Keratinocyte (primary cell): ENCODE measurements around the gene CRTC1. TPM values are rescaled to one million over a fixed set of nuclear protein-coding genes. Genes with fewer than 3 reads are reported as not detected.

ENCODE experiments used
- DNase-seq: peaks from one replicate; pipeline ENCODE4 v3.0.0-alpha.2; 2011; ENCODE audit warnings: low read depth, missing footprints, low spot score
- FAIRE-seq: peaks from 2 replicates; lab custom pipeline; 2011; peaks lifted over from hg19 to GRCh38; lab: Jason Lieb, UNC
- H2AFZ ChIP-seq: 2 replicates; pipeline ENCODE4 v1.6.0; 2012; ENCODE audit warnings: low read length, control low read depth, inconsistent platforms; ENCODE audit not compliant: control insufficient read depth
- H3K27ac ChIP-seq: 2 replicates; pipeline ENCODE4 v1.5.1; 2011; ENCODE audit warnings: low read length; ENCODE audit not compliant: control insufficient read depth, insufficient read depth
- H3K27me3 ChIP-seq: 3 replicates; pipeline ENCODE4 v1.6.0; 2011; ENCODE audit warnings: low read length; ENCODE audit not compliant: control insufficient read depth, insufficient read depth; ENCODE audit errors: extremely low read depth
- H3K36me3 ChIP-seq, 2 experiments: 2 replicates in 1 of 2; 3 replicates in 1 of 2; pipeline ENCODE4 v1.5.1; 2011; ENCODE audit warnings: low read length in 2 of 2, mild to moderate bottlenecking in 1 of 2; ENCODE audit not compliant: control insufficient read depth in 2 of 2, insufficient read depth in 2 of 2; ENCODE audit errors: extremely low read depth in 1 of 2
- H3K4me1 ChIP-seq: 3 replicates; pipeline ENCODE4 v1.5.1; 2011; ENCODE audit warnings: low read length; ENCODE audit not compliant: control insufficient read depth, insufficient read depth; ENCODE audit errors: extremely low read depth
- H3K4me2 ChIP-seq: 3 replicates; pipeline ENCODE4 v1.6.0; 2011; ENCODE audit warnings: low read depth, low read length; ENCODE audit not compliant: control insufficient read depth, insufficient read depth; ENCODE audit errors: extremely low read depth
- H3K4me3 ChIP-seq, 3 experiments: fragments of 200-600 bp in 1 of 3; sonication (generic) in 1 of 3; 2 replicates in 2 of 3; 3 replicates in 1 of 3; pipeline ENCODE4 v1.5.1; 2011 to 2016; ENCODE audit warnings: low read length in 3 of 3, mild to moderate bottlenecking in 3 of 3, control low read depth in 2 of 3, inconsistent platforms in 1 of 3, low read depth in 1 of 3, mixed read lengths in 1 of 3, mixed run types in 1 of 3, moderate library complexity in 1 of 3; ENCODE audit not compliant: control insufficient read depth in 2 of 3, insufficient read depth in 2 of 3; ENCODE audit errors: extremely low read depth in 1 of 3
- H3K79me2 ChIP-seq: 2 replicates; pipeline ENCODE4 v1.6.0; 2012; ENCODE audit warnings: low read length; ENCODE audit not compliant: control insufficient read depth, insufficient read depth
- H3K9ac ChIP-seq: 3 replicates; pipeline ENCODE4 v1.6.0; 2011; ENCODE audit warnings: low read length; ENCODE audit not compliant: control insufficient read depth, insufficient read depth; ENCODE audit errors: extremely low read depth
- H3K9me1 ChIP-seq: 3 replicates; pipeline ENCODE4 v1.6.0; 2011; ENCODE audit warnings: low read length; ENCODE audit not compliant: control insufficient read depth, insufficient read depth; ENCODE audit errors: extremely low read depth
- H3K9me3 ChIP-seq: 2 replicates; pipeline ENCODE4 v1.5.1; 2012; ENCODE audit warnings: low read depth, low read length; ENCODE audit not compliant: control insufficient read depth
- H4K20me1 ChIP-seq: 3 replicates; pipeline ENCODE4 v1.6.0; 2011; ENCODE audit warnings: low read length; ENCODE audit not compliant: control insufficient read depth, insufficient read depth; ENCODE audit errors: extremely low read depth
- CTCF ChIP-seq, 3 experiments: IDR thresholded peaks in 1 of 3; conservative IDR thresholded peaks in 1 of 3; optimal IDR thresholded peaks in 1 of 3; 2 replicates in 2 of 3; 3 replicates in 1 of 3; pipeline versions ENCODE3 to v1.5.1; 2011; ENCODE audit warnings: low read length in 3 of 3, mild to moderate bottlenecking in 3 of 3, moderate library complexity in 2 of 3, control low read depth in 1 of 3, inconsistent platforms in 1 of 3; ENCODE audit not compliant: insufficient read depth in 2 of 3; ENCODE audit errors: extremely low read depth in 1 of 3
- EZH2 ChIP-seq: IDR thresholded peaks from one replicate; pipeline ENCODE4 v1.6.1; 2012; ENCODE audit warnings: inconsistent platforms, mild to moderate bottlenecking, low read length, moderate library complexity
- dilution Hi-C: fragments of 300-500 bp; cut with MboI; formaldehyde crosslinking; loops from one replicate; pipeline ENCODE4 v1.7.0; 2020; ENCODE audit warnings: low sequenced_read_pairs; ENCODE audit not compliant: extremely low pct_ligation_motif_present
- polyA plus RNA-seq, 5 experiments: library from polyadenylated mRNA; depleted of rRNA in 3 of 5; stranded (reverse) in 3 of 5; stranded (forward) in 1 of 5; unstranded in 1 of 5; fragments of >200 nt; gene quantifications; 1 replicate in 1 of 5; 2 replicates in 3 of 5; 3 replicates in 1 of 5; pipeline versions ENCODE4 v1.2.1 to v1.2.3, GENCODE V29; 2011 to 2012; ENCODE audit warnings: missing spikeins in 2 of 5, low read depth in 1 of 5, low replicate concordance in 1 of 5

The CRTC1 gene
- polyA plus RNA-seq, 1 donor (not counting 4 experiments of a cell fraction or from before 2014, with no cell fraction given), result 0.54 TPM

DNA sequence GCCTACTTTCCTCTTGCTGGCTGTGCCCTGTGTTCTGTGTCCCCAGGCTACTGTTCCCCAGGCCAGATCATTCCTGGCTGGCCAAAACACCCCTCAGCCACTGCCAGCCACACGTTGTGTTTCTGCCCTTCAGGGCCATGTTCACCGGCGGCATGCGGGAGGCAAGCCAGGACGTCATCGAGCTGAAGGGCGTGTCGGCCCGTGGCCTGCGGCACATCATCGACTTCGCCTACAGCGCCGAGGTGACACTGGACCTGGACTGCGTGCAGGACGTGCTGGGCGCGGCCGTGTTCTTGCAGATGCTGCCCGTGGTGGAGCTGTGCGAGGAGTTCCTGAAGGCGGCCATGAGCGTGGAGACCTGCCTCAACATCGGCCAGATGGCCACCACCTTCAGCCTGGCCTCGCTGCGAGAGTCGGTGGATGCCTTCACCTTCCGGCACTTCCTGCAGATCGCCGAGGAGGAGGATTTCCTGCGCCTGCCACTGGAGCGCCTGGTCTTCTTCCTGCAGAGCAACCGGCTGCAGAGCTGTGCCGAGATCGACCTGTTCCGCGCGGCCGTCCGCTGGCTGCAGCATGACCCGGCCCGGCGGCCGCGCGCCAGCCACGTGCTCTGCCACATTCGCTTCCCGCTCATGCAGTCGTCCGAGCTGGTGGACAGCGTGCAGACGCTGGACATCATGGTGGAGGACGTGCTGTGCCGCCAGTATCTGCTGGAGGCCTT is 15.8 kb upstream of the CRTC1 start:
- Histone ChIP-seq H2AFZ (no peak overlapping the region), H3K79me2 (no peaks in the 10 kb centered on the region), H3K27ac (no peak overlapping the region), H3K4me2 (no peak overlapping the region), H3K36me3 (peaks cover 0 to 6% of the 10 kb centered on the region in 2 experiments), H3K9me1 (no peaks in the 10 kb centered on the region), H3K9ac (no peak overlapping the region), H3K9me3 (no peaks in the 10 kb centered on the region), H3K4me3 (no peak overlapping the region), H4K20me1 (no peaks in the 10 kb centered on the region), H3K27me3 (no peaks in the 10 kb centered on the region), H3K4me1 (no peaks in the 10 kb centered on the region)
- TF ChIP-seq EZH2 (no peak), CTCF (optimal IDR thresholded peaks at IDR 0.05 in 1 of 3, IDR thresholded peaks at IDR 0.05 in 1 of 3, conservative IDR thresholded peaks at IDR 0.05 in 1 of 3; ENCODE audit: extremely low read depth in 1 of 3, insufficient read depth in 2 of 3, low read length in 3 of 3) (no peak)
- dilution Hi-C loops, result no loop called here
- no peak for FAIRE-seq
- no peak for DNase-seq

DNA sequence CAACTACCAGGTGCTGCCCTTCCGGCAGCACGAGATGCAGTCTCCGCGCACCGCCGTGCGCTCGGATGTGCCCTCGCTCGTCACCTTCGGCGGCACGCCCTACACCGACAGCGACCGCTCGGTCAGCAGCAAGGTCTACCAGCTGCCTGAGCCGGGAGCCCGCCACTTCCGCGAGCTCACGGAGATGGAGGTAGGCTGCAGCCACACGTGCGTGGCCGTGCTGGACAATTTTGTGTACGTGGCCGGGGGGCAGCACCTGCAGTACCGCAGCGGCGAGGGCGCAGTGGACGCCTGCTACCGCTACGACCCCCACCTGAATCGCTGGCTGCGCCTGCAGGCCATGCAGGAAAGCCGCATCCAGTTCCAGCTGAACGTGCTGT is 15.2 kb upstream of the CRTC1 start:
- Histone ChIP-seq H3K36me3 (peaks cover 0 to 6% of the 10 kb centered on the region in 2 experiments), H3K9me1 (no peaks in the 10 kb centered on the region), H3K9ac (no peak overlapping the region), H4K20me1 (no peaks in the 10 kb centered on the region), H3K27ac (no peak overlapping the region), H3K4me1 (no peaks in the 10 kb centered on the region), H3K79me2 (no peaks in the 10 kb centered on the region), H3K4me3 (no peak overlapping the region), H3K9me3 (no peaks in the 10 kb centered on the region), H2AFZ (no peak overlapping the region), H3K27me3 (no peaks in the 10 kb centered on the region), H3K4me2 (no peak overlapping the region)
- TF ChIP-seq EZH2, result no peak
- TF ChIP-seq CTCF (optimal IDR thresholded peaks at IDR 0.05 in 1 of 3, IDR thresholded peaks at IDR 0.05 in 1 of 3, conservative IDR thresholded peaks at IDR 0.05 in 1 of 3; ENCODE audit: extremely low read depth in 1 of 3, insufficient read depth in 2 of 3, low read length in 3 of 3), result no peak
- no peak for DNase-seq
- dilution Hi-C loops, result no loop called here
- FAIRE-seq, result no peak
